Measurements from ENCODE around the gene SCART1.

GRCh38 chr10:133419211-133419950 is 34.4 kb upstream of the SCART1 start:
- TF ChIP-seq POLR2A (IDR thresholded peaks at IDR 0.05; ENCODE audit: low read depth, low read length) (no peak), CTCF (IDR thresholded peaks at IDR 0.05; ENCODE audit: extremely low read depth in 1 of 2, insufficient read depth in 1 of 2, low read depth in 1 of 2, low read length in 2 of 2) (no peak), EZH2 (IDR thresholded peaks at IDR 0.05; ENCODE audit: borderline replicate concordance, low read depth, low read length, severe bottlenecking) (no peak), MAX (IDR thresholded peaks at IDR 0.05; ENCODE audit: insufficient read depth, insufficient read length) (no peak)
